UCSD-AML1 (cell line): ENCODE data around the gene LTA4H.

ENCODE experiments used
- DNase-seq: peaks from one replicate; lab custom pipeline; 2025; ENCODE audit not compliant: unreplicated experiment; lab: John Stamatoyannopoulos, UW

The LTA4H gene

GRCh38 chr12:96060041-96060440 lies 24.7 kb upstream of the LTA4H start:
- no peak for DNase-seq

- DNase-seq = no peak
These were observed 22.7 kb upstream of the LTA4H start for GRCh38 chr12:96057986-96058553.

- no peak for DNase-seq
These were observed 21.5 kb upstream of the LTA4H start for GRCh38 chr12:96056646-96057455.

GRCh38 chr12:96054244-96054610 lies 18.8 kb upstream of the LTA4H start:
- no peak for DNase-seq

GRCh38 chr12:96053476-96054243 lies 18.3 kb upstream of the LTA4H start:
- DNase-seq = no peak

- DNase-seq = no peak
These were observed 16.5 kb upstream of the LTA4H start for GRCh38 chr12:96051756-96052485.

GRCh38 chr12:96050139-96050538 lies 14.8 kb upstream of the LTA4H start:
- DNase-seq = no peak

- DNase-seq = no peak
These were observed 13.7 kb upstream of the LTA4H start for GRCh38 chr12:96049101-96049500.

GRCh38 chr12:96048393-96048969 lies 13.1 kb upstream of the LTA4H start:
- no peak for DNase-seq

- DNase-seq = no peak
These were observed 12.1 kb upstream of the LTA4H start for GRCh38 chr12:96047229-96048211.

GRCh38 chr12:96046543-96047228 lies 11.3 kb upstream of the LTA4H start:
- no peak for DNase-seq

- DNase-seq = no peak
These were observed 10.2 kb upstream of the LTA4H start for GRCh38 chr12:96045566-96045965.

- no peak for DNase-seq
These were observed 9.5 kb upstream of the LTA4H start for GRCh38 chr12:96044943-96045290.

GRCh38 chr12:96044017-96044942 lies 8.9 kb upstream of the LTA4H start:
- peak; percentile 26 for DNase-seq

- no peak for DNase-seq
These were observed 5.8 kb upstream of the LTA4H start for GRCh38 chr12:96041181-96041580.

- no peak for DNase-seq
These were observed 5.1 kb upstream of the LTA4H start for GRCh38 chr12:96040305-96041133.

- no peak for DNase-seq
These were observed 4.1 kb upstream of the LTA4H start for GRCh38 chr12:96039516-96039915.
